Motor neuron (in vitro differentiated cells): ENCODE results near the gene OR2S2. TPM values are rescaled to one million over a fixed set of nuclear protein-coding genes. Genes with fewer than 3 reads are reported as not detected.
"Not testable (repeated sequence)": the region's sequence is repeated elsewhere in the genome, so short reads cannot be mapped to it uniquely, and the experiment has no call there.

Experiments used
- ATAC-seq, 8 experiments: fragments of 200-7000 bp; cut with Tn5 transposase; replicated peaks in 6 of 8; 2 replicates each; pipeline ENCODE4 v1.8.0; 2021; ENCODE audit warnings: mild to moderate bottlenecking in 8 of 8, moderate library complexity in 8 of 8
- H3K27ac ChIP-seq, 2 donors: fragments of 250-450 bp; sonication (Bioruptor Pico); 2 replicates each; pipeline ENCODE4 v1.9.0; 2021; ENCODE audit warnings: antibody characterized with exemption in 2 of 2, mild to moderate bottlenecking in 2 of 2, moderate library complexity in 1 of 2
- H3K4me1 ChIP-seq, 2 donors: fragments of 250-450 bp; sonication (Bioruptor Pico); replicated peaks in 1 of 2; 2 replicates each; pipeline ENCODE4 v1.6.1; 2021; ENCODE audit warnings: antibody characterized with exemption in 2 of 2, mild to moderate bottlenecking in 2 of 2, moderate library complexity in 1 of 2
- H3K4me3 ChIP-seq, 5 donors: fragments of 250-450 bp; sonication (Bioruptor Pico); 2 replicates each; pipeline ENCODE4 v1.9.0; 2021; ENCODE audit warnings: antibody characterized with exemption in 5 of 5, mild to moderate bottlenecking in 5 of 5, moderate library complexity in 4 of 5
- WGBS, 10 experiments: fragments of 450-650 bp; shearing (Covaris generic); methylation state at CpG; one replicate each; pipeline ENCODE4 v1.0.0; 2022; 5-methylcytosine and 5-hydroxymethylcytosine counted together
- in situ Hi-C, 9 experiments: fragments of 400-800 bp; cut with MboI; loops; one replicate each; pipeline ENCODE4 v1.15.0; 2021; ENCODE audit warnings: low sequenced_read_pairs in 9 of 9, low pct_unique_long_range_greater_than_20kb in 2 of 9; ENCODE audit not compliant: unreplicated experiment in 9 of 9
- total RNA-seq, 8 experiments: library from RNA; unstranded; fragments of 300-600 nt; gene quantifications; 2 replicates each; pipeline versions ENCODE4 v1.2.3 to v1.2.4, GENCODE V29; 2022

The OR2S2 gene
- total RNA-seq, 8 experiments from 2014 or later = 0.31 to 3.5 (median 0.40) TPM; not detected in 3

DNA sequence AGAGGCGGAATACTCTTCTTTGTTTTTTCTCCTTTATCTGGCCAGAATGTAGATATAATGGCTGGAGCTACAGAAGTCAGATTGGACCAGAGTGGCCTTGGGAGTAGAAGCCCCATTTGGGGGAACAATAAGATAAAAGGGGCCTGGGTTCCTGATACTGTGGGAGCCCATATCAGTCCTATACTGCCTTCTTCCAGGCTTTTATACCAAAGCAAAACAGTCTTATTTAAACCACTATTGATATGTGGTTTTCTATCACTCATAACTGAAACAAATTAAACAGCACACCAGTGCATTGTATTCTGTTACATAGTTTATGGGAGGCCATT lies 34.4 kb downstream of the OR2S2 start:
- ATAC-seq = no peak
- H3K27ac ChIP-seq = no peak overlapping the region
- no peak overlapping the region for H3K4me3 ChIP-seq
- in situ Hi-C loops = no loop called here
- 100% methylated on average over 1 of the region's 1 CpG; no CpG with 5 or more reads in 3 of the 10 experiments for WGBS, 10 experiments
- H3K4me1 ChIP-seq = peaks cover 2 to 10% of the 10 kb centered on the region in 2 donors

GRCh38 chr9:35920051-35920620 lies 37.8 kb downstream of the OR2S2 start:
- peaks cover 2 to 10% of the 10 kb centered on the region in 2 donors for H3K4me1 ChIP-seq
- 95 to 100% (median 100%) methylated on average over 1 to 3 of the region's 4 CpGs; no CpG with 5 or more reads in 5 of the 10 experiments for WGBS, 10 experiments
- ATAC-seq = no peak
- no peak overlapping the region for H3K4me3 ChIP-seq
- no peak overlapping the region for H3K27ac ChIP-seq
- in situ Hi-C loops = no loop called here

- WGBS, 10 experiments = 61 to 100% (median 86%) methylated on average over 1 to 3 of the region's 3 CpGs
- ATAC-seq = no peak
- peaks cover 2 to 13% of the 10 kb centered on the region in 2 donors for H3K4me1 ChIP-seq
- H3K4me3 ChIP-seq = no peak overlapping the region
- no peak overlapping the region for H3K27ac ChIP-seq
- in situ Hi-C loops = no loop called here
These were observed 38.5 kb downstream of the OR2S2 start for GRCh38 chr9:35919212-35920008.

GRCh38 chr9:35918780-35919179 lies 39.2 kb downstream of the OR2S2 start:
- H3K4me1 ChIP-seq = peaks cover 0 to 10% of the 10 kb centered on the region in 2 donors
- no peak overlapping the region for H3K27ac ChIP-seq
- ATAC-seq = no peak
- WGBS, 10 experiments = 78 to 100% (median 98%) methylated on average over 1 to 3 of the region's 3 CpGs; no CpG with 5 or more reads in 2 of the 10 experiments
- no peak overlapping the region for H3K4me3 ChIP-seq
- in situ Hi-C loops = no loop called here

DNA sequence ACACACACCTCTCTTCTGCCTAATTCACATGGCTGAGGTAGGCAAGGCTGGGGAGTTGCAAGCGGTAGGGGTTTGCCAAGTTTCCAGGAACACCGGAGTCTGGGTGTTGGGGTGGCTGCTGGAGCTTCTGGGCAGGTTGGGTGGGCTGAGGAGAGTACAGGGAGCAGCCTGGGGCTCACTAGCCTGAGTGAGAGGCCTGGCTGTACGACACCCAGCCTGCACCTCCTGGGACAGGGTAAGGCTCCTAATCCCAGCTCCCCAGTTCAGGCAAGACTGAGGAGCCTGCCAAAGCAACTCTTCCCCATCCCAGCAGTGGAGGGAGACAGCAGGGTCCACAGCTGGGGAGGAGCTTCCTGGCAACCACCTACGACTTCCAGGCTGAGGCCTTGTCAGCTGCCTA lies 40.7 kb downstream of the OR2S2 start:
- in situ Hi-C loops = no loop called here
- H3K27ac ChIP-seq = no peak overlapping the region
- H3K4me3 ChIP-seq = no peak overlapping the region
- peaks cover 0 to 4% of the 10 kb centered on the region in 2 donors for H3K4me1 ChIP-seq
- WGBS, 10 experiments = 90 to 100% (median 100%) methylated on average over 2 to 3 of the region's 4 CpGs; no CpG with 5 or more reads in 7 of the 10 experiments
- no peak for ATAC-seq

DNA sequence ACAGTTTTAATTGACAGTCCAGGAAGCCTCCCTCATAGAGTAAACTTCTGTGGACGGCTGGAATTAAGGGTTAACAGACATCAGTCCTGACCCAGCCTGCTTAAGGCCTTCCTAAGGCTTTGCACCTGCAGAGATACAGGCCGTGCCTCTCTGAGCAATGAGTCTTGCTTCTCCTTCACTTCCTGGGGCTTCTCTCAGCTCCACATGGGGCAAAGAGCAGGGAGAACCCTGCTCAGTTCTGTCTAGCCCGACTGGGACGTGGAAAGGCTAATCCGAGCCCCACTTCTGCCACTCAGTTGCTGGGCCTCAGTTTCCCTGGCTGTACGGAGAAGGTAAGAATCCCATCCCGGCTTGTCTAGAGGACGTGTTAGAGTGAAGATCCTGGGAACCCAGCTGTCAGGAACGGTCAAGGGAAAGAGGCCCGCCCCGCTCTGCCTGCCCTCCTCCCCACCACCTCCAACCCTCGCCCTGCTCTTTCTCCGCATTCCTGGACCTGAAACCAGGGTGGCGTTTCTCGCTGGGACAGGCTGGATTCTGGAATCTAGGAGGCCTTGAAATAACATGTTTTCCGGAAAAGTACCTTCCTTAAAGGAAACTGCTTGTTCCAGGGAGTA lies 42.2 kb downstream of the OR2S2 start:
- in situ Hi-C loops = no loop called here
- ATAC-seq = no peak
- Histone ChIP-seq H3K27ac (no peak overlapping the region), H3K4me1 (peaks cover 0 to 4% of the 10 kb centered on the region in 2 donors), H3K4me3 (no peak overlapping the region)
- WGBS, 10 experiments = 45 to 100% (median 85%) methylated on average over 1 to 10 of the region's 16 CpGs; no CpG with 5 or more reads in 2 of the 10 experiments

DNA sequence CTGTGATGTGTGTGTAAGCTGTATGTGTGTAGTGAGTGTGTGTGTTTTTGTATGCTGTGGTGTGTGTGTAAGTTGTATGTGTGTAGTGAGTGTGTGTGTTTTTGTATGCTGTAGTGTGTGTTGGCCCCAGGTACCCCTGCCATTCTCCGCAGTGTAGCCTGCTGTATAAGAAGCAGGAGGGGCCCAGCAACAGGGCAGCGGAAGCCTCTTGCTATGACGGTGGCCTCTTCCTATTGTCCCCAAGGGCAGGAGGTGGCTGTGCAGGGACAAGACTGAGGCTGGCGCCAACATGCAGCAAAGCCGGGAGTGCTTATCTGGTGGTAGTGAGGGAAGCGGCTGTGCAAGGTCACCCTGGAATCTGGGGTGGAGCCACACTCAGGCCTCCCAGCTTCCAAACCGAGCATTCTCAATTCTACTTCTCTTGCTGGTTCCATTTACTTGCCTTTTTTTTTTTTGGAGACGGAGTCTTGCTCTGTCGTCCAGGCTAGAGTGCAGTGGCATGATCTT lies 43.6 kb downstream of the OR2S2 start:
- Histone ChIP-seq H3K27ac (no peak overlapping the region), H3K4me1 (peaks cover 0 to 4% of the 10 kb centered on the region in 2 donors), H3K4me3 (no peak overlapping the region)
- ATAC-seq = peak; percentile 22 to 97 (median 90)
- in situ Hi-C loops = no loop called here
- WGBS, 10 experiments = 8 to 88% (median 65%) methylated on average over 1 to 6 of the region's 9 CpGs; no CpG with 5 or more reads in 5 of the 10 experiments

GRCh38 chr9:35913429-35913828 lies 44.5 kb downstream of the OR2S2 start:
- in situ Hi-C loops, H3K27ac ChIP-seq, H3K4me1 ChIP-seq, ATAC-seq, H3K4me3 ChIP-seq: not testable (repeated sequence)

- H3K4me3 ChIP-seq = no peak overlapping the region
- in situ Hi-C loops = no loop called here
- 68 to 93% (median 83%) methylated on average over 3 to 5 of the region's 10 CpGs; no CpG with 5 or more reads in 6 of the 10 experiments for WGBS, 10 experiments
These were observed 45.1 kb downstream of the OR2S2 start for GRCh38 chr9:35912791-35913400.

DNA sequence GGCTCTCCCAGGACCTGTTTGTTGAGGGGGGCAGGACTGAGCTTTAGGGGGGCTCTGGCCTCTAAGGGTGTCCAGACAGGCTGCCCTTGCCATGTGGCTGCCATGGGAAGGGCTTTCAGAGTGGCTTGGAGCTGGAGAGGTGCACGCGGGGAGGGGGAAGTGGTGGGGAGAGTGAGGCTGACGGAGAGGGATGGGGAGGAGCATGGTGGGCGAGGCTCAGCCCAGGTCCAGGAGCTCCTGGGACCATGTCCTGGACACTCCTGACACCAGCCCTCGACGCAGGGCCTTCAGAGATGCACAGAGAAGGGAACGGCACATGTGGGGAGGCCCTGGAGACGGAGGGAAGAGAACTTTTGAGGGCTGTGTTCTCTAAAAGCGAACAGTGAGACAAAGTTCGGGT lies 46.3 kb downstream of the OR2S2 start:
- no peak for ATAC-seq
- 81 to 100% (median 100%) methylated on average over 1 to 4 of the region's 10 CpGs; no CpG with 5 or more reads in 7 of the 10 experiments for WGBS, 10 experiments
- peaks cover 15 to 25% of the 10 kb centered on the region in 2 donors for H3K4me1 ChIP-seq
- H3K4me3 ChIP-seq = no peak overlapping the region
- no peak overlapping the region for H3K27ac ChIP-seq
- in situ Hi-C loops = no loop called here

More at GRCh38 chr9:35912791-35913400, 45.1 kb downstream of the OR2S2 start:
- H3K27ac ChIP-seq = no peak overlapping the region
- peak in 1 of 8 experiments; percentile 16 for ATAC-seq
- peaks cover 7 to 13% of the 10 kb centered on the region in 2 donors for H3K4me1 ChIP-seq

- no peak overlapping the region for H3K4me3 ChIP-seq
- no peak overlapping the region for H3K27ac ChIP-seq
- ATAC-seq = peak in 1 of 8 experiments; percentile 20
- H3K4me1 ChIP-seq = peaks cover 15 to 27% of the 10 kb centered on the region in 2 donors
- in situ Hi-C loops = no loop called here
- WGBS, 10 experiments = 17 to 81% (median 51%) methylated on average over 1 to 8 of the region's 14 CpGs; no CpG with 5 or more reads in 2 of the 10 experiments
These were observed 47.2 kb downstream of the OR2S2 start for GRCh38 chr9:35910613-35911359.
